H1 (cell line): ENCODE data around the gene URGCP. TPM values are rescaled to one million over a fixed set of nuclear protein-coding genes. Genes with fewer than 3 reads are reported as not detected.

Experiments used
- CTCF ChIA-PET: fragments of 300-600 bp; sonication (Branson Sonifier 250); formaldehyde crosslinking; loops from one replicate; lab custom pipeline; 2021; ENCODE audit not compliant: partially characterized antibody; lab: Charles Lee
- POLR2A ChIA-PET: fragments of 300-600 bp; sonication (Branson Sonifier 250); formaldehyde crosslinking; loops from one replicate; lab custom pipeline; 2021; ENCODE audit warnings: inconsistent platforms; ENCODE audit not compliant: partially characterized antibody; lab: Charles Lee
- DNase-seq, 2 experiments: peaks; one replicate each; pipeline versions ENCODE4 v3.0.0 to v3.0.0-alpha.2; 2010 to 2022; ENCODE audit warnings: low spot score in 2 of 2, low read depth in 1 of 2, mixed read lengths in 1 of 2
- FAIRE-seq: peaks from 2 replicates; lab custom pipeline; 2011; peaks lifted over from hg19 to GRCh38; lab: Jason Lieb, UNC
- H2AFZ ChIP-seq: 2 replicates; pipeline ENCODE4 v1.8.1; 2012; ENCODE audit warnings: low read length, inconsistent platforms
- H2AK5ac ChIP-seq: 2 replicates; pipeline ENCODE4 v1.6.1; 2013; ENCODE audit warnings: low read depth, low read length
- H2BK120ac ChIP-seq: replicated peaks from 2 replicates; pipeline ENCODE3; 2013; ENCODE audit warnings: low read depth, low read length, inconsistent platforms
- H2BK12ac ChIP-seq: 2 replicates; pipeline ENCODE4 v1.6.1; 2013; ENCODE audit warnings: low read depth, low read length
- H2BK15ac ChIP-seq: 2 replicates; pipeline ENCODE4 v1.6.1; 2013; ENCODE audit warnings: low read length
- H2BK20ac ChIP-seq: 2 replicates; pipeline ENCODE4 v1.6.1; 2013; ENCODE audit warnings: low read length
- H2BK5ac ChIP-seq: 2 replicates; pipeline ENCODE4 v1.6.1; 2013; ENCODE audit warnings: low read depth, low read length
- H3K14ac ChIP-seq: 2 replicates; pipeline ENCODE4 v1.6.1; 2013; ENCODE audit warnings: inconsistent platforms; ENCODE audit not compliant: insufficient read length
- H3K18ac ChIP-seq: 2 replicates; pipeline ENCODE4 v1.6.1; 2013; ENCODE audit warnings: low read length; ENCODE audit errors: extremely low read depth
- H3K23ac ChIP-seq: 2 replicates; pipeline ENCODE4 v1.6.1; 2013; ENCODE audit warnings: inconsistent platforms; ENCODE audit not compliant: insufficient read length
- H3K23me2 ChIP-seq: 2 replicates; pipeline ENCODE4 v1.6.1; 2013; ENCODE audit warnings: low read depth, low read length
- H3K27ac ChIP-seq: 2 replicates; pipeline ENCODE4 v1.6.1; 2011; ENCODE audit warnings: low read depth, low read length, inconsistent platforms
- H3K27me3 ChIP-seq, 4 experiments: replicated peaks in 1 of 4; 1 replicate in 1 of 4; 2 replicates in 3 of 4; pipeline versions ENCODE4 v1.6.1 to v1.8.1; 2011 to 2013; ENCODE audit warnings: low read length in 3 of 4, mild to moderate bottlenecking in 3 of 4, inconsistent platforms in 2 of 4, mixed read lengths in 2 of 4, moderate library complexity in 1 of 4; ENCODE audit not compliant: control insufficient read depth in 3 of 4, insufficient read depth in 3 of 4; ENCODE audit errors: extremely low read depth in 1 of 4
- H3K36me3 ChIP-seq, 4 experiments: 2 replicates each; pipeline versions ENCODE4 v1.6.1 to v1.8.1; 2011 to 2013; ENCODE audit warnings: mild to moderate bottlenecking in 4 of 4, low read length in 3 of 4, moderate library complexity in 2 of 4, control low read depth in 1 of 4, inconsistent platforms in 1 of 4; ENCODE audit not compliant: insufficient read depth in 4 of 4, control insufficient read depth in 2 of 4
- H3K4ac ChIP-seq: replicated peaks from 2 replicates; pipeline ENCODE3; 2013; ENCODE audit warnings: low read length, low read depth, mixed read lengths, inconsistent platforms; ENCODE audit not compliant: insufficient read length
- H3K4me1 ChIP-seq, 4 experiments: replicated peaks in 1 of 4; 1 replicate in 1 of 4; 2 replicates in 3 of 4; pipeline versions ENCODE4 v1.6.1 to v1.8.1; 2011 to 2013; ENCODE audit warnings: low read length in 3 of 4, inconsistent platforms in 2 of 4, mixed read lengths in 1 of 4; ENCODE audit not compliant: insufficient read depth in 4 of 4, control insufficient read depth in 3 of 4
- H3K4me2 ChIP-seq, 2 experiments: 2 replicates each; pipeline versions ENCODE4 v1.6.1 to v1.8.1; 2011 to 2013; ENCODE audit warnings: low read depth in 2 of 2, low read length in 2 of 2, control low read depth in 1 of 2, inconsistent platforms in 1 of 2, mild to moderate bottlenecking in 1 of 2; ENCODE audit not compliant: insufficient read depth in 1 of 2
- H3K4me3 ChIP-seq, 4 experiments: fragments of 200-600, 300-600 bp in 1 of 4; sonication (generic), shearing (Covaris generic), sonication (Bioruptor Twin) in 1 of 4; 2 replicates each; pipeline versions ENCODE4 v1.5.1 to v1.8.1; 2011 to 2016; ENCODE audit warnings: low read length in 4 of 4, low read depth in 3 of 4, control low read depth in 2 of 4, inconsistent platforms in 2 of 4, mild to moderate bottlenecking in 2 of 4, mixed read lengths in 1 of 4, moderate library complexity in 1 of 4; ENCODE audit not compliant: insufficient read depth in 2 of 4; ENCODE audit errors: extremely low read depth in 1 of 4
- H3K56ac ChIP-seq: replicated peaks from 2 replicates; pipeline ENCODE3; 2013; ENCODE audit warnings: low read depth, mild to moderate bottlenecking, mixed read lengths, low read length, inconsistent platforms; ENCODE audit not compliant: insufficient read length
- H3K79me1 ChIP-seq: 2 replicates; pipeline ENCODE4 v1.6.1; 2013; ENCODE audit warnings: low read depth, low read length, control low read depth
- H3K79me2 ChIP-seq, 2 experiments: 2 replicates each; pipeline versions ENCODE4 v1.6.1 to v1.8.1; 2012 to 2013; ENCODE audit warnings: low read length in 2 of 2, mild to moderate bottlenecking in 2 of 2, inconsistent platforms in 1 of 2; ENCODE audit not compliant: insufficient read depth in 2 of 2, control insufficient read depth in 1 of 2
- H3K9ac ChIP-seq, 4 experiments: replicated peaks in 1 of 4; 1 replicate in 1 of 4; 2 replicates in 3 of 4; pipeline versions ENCODE4 v1.6.1 to v1.8.1; 2011 to 2013; ENCODE audit warnings: low read depth in 3 of 4, low read length in 3 of 4, control low read depth in 2 of 4, mild to moderate bottlenecking in 2 of 4, moderate library complexity in 2 of 4, inconsistent platforms in 1 of 4; ENCODE audit errors: extremely low read depth in 1 of 4
- H3K9me3 ChIP-seq, 2 experiments: 2 replicates each; pipeline versions ENCODE4 v1.6.1 to v1.8.1; 2012 to 2013; ENCODE audit warnings: mild to moderate bottlenecking in 2 of 2, moderate library complexity in 2 of 2, control low read depth in 1 of 2, inconsistent platforms in 1 of 2, low read depth in 1 of 2, low read length in 1 of 2, mixed read lengths in 1 of 2; ENCODE audit not compliant: insufficient read depth in 2 of 2
- H4K20me1 ChIP-seq, 2 experiments: replicated peaks in 1 of 2; 2 replicates each; pipeline versions ENCODE3 to v1.8.1; 2011 to 2013; ENCODE audit warnings: inconsistent platforms in 2 of 2, low read length in 2 of 2, mild to moderate bottlenecking in 1 of 2; ENCODE audit not compliant: insufficient read depth in 2 of 2, control insufficient read depth in 1 of 2
- H4K5ac ChIP-seq: 2 replicates; pipeline ENCODE4 v1.6.1; 2013; ENCODE audit warnings: low read length, low read depth, mixed read lengths, inconsistent platforms; ENCODE audit not compliant: insufficient read length
- H4K8ac ChIP-seq: 2 replicates; pipeline ENCODE4 v1.8.0; 2013; ENCODE audit warnings: mild to moderate bottlenecking, moderate library complexity, low read length, inconsistent platforms; ENCODE audit not compliant: insufficient read depth; ENCODE audit errors: extremely low read depth
- H4K91ac ChIP-seq: replicated peaks from 2 replicates; pipeline ENCODE3; 2013; ENCODE audit warnings: low read length, mixed read lengths, inconsistent platforms; ENCODE audit not compliant: insufficient read length
- CBX8 ChIP-seq: fragments of 300-800, 300-1000 bp; sonication (generic); IDR thresholded peaks from 2 replicates; pipeline ENCODE4 v1.7.1; 2016; ENCODE audit warnings: low read depth, low read length, borderline replicate concordance
- CREB1 ChIP-seq: IDR thresholded peaks from 2 replicates; pipeline ENCODE4 v1.6.1; 2012; ENCODE audit warnings: inconsistent platforms
- CTBP2 ChIP-seq: IDR thresholded peaks from 2 replicates; pipeline ENCODE4 v1.7.0; 2011; ENCODE audit warnings: borderline replicate concordance, mild to moderate bottlenecking, moderate library complexity, mixed read lengths, low read length; ENCODE audit not compliant: insufficient read depth, insufficient read length
- CTCF ChIP-seq, 3 experiments: IDR thresholded peaks; 1 replicate in 2 of 3; 2 replicates in 1 of 3; pipeline versions ENCODE4 v1.5.1 to v1.6.1; 2011; ENCODE audit warnings: low read length in 3 of 3, mild to moderate bottlenecking in 3 of 3, inconsistent platforms in 2 of 3, low read depth in 1 of 3, moderate library complexity in 1 of 3; ENCODE audit not compliant: insufficient read depth in 1 of 3; ENCODE audit errors: control extremely low read depth in 1 of 3
- GABPA ChIP-seq: IDR thresholded peaks from 2 replicates; pipeline ENCODE4 v1.6.1; 2011; ENCODE audit warnings: mild to moderate bottlenecking, low read length, moderate library complexity, borderline replicate concordance; ENCODE audit not compliant: insufficient read depth
- JUN ChIP-seq: IDR thresholded peaks from 2 replicates; pipeline ENCODE4 v1.6.1; 2011; ENCODE audit warnings: low read depth, mild to moderate bottlenecking, improper control_type of control experiment, low read length
- KDM4A ChIP-seq: IDR thresholded peaks from one replicate; pipeline ENCODE4 v1.7.1; 2012; ENCODE audit warnings: low read depth, mild to moderate bottlenecking, moderate library complexity, low read length, inconsistent platforms; ENCODE audit not compliant: severe bottlenecking
- NRF1 ChIP-seq: IDR thresholded peaks from 2 replicates; pipeline ENCODE4 v1.6.1; 2011; ENCODE audit warnings: mild to moderate bottlenecking, low read depth, low read length, improper control_type of control experiment
- PHF8 ChIP-seq: fragments of 200-600 bp; sonication (generic); conservative IDR thresholded peaks from 2 replicates; pipeline ENCODE4 v1.7.1; 2012; ENCODE audit warnings: low read depth, mild to moderate bottlenecking, inconsistent platforms, low read length, moderate library complexity
- POLR2A ChIP-seq, 2 experiments: IDR thresholded peaks; 1 replicate in 1 of 2; 2 replicates in 1 of 2; pipeline ENCODE4 v1.6.1; 2011; ENCODE audit warnings: low read depth in 2 of 2, low read length in 2 of 2, mild to moderate bottlenecking in 2 of 2; ENCODE audit errors: control extremely low read depth in 1 of 2
- RBBP5 ChIP-seq: IDR thresholded peaks from 2 replicates; pipeline ENCODE4 v1.7.1; 2012; ENCODE audit warnings: low read depth, mild to moderate bottlenecking, inconsistent platforms, low read length, moderate library complexity, borderline replicate concordance
- WGBS, 2 experiments: shearing (Covaris generic) in 1 of 2; methylation state at CpG; one replicate each; pipeline versions ENCODE4 v1.1.6 to v1.1.7; 2013 to 2015; ENCODE audit warnings: low lambda C conversion rate in 2 of 2, mixed read lengths in 2 of 2, inconsistent platforms in 1 of 2, low coverage in 1 of 2, missing lambda C conversion rate in 1 of 2; ENCODE audit not compliant: insufficient replicate concordance in 2 of 2, insufficient coverage in 1 of 2, insufficient read length in 1 of 2; ENCODE audit errors: extremely low coverage in 1 of 2, missing lambda C conversion rate in 1 of 2; 5-methylcytosine and 5-hydroxymethylcytosine counted together
- polyA plus RNA-seq, 7 experiments: library from polyadenylated mRNA; depleted of rRNA in 3 of 7; stranded (reverse) in 5 of 7; unstranded in 2 of 7; fragments of >200 nt in 5 of 7; fragments of 200-250 nt in 2 of 7; gene quantifications; 1 replicate in 5 of 7; 2 replicates in 1 of 7; 4 replicates in 1 of 7; pipeline versions ENCODE4 v1.2.1 to v1.2.3, GENCODE V29; 2011 to 2013; ENCODE audit warnings: missing spikeins in 2 of 7, mixed read lengths in 2 of 7
- total RNA-seq: library from RNA; stranded (reverse); fragmentation: NEBNext Ultra II Directional; extraction: Animal tissue kit (Norgen Biotek cat#: 25700); gene quantifications from 2 replicates; pipeline ENCODE4 v1.2.1, GENCODE V29; 2021

URGCP gene
- total and polyA plus RNA-seq, 2 of the 8 experiments (the other 6 are each of a cell fraction or from before 2014, with no cell fraction given): 9.0 to 18.7 TPM

- H3K9ac ChIP-seq: no peak overlapping the region
- no peaks in the 10 kb centered on the region; the same call in 1 of the 2 replicates for H3K79me1 ChIP-seq
- peaks cover 0 to 18% (median 6%) of the 10 kb centered on the region in 4 experiments; a peak in 6 of 7 replicates for H3K27me3 ChIP-seq
- H3K4me1 ChIP-seq: peaks cover 0 to 4% (median 0%) of the 10 kb centered on the region in 4 experiments; a peak in 1 of 7 replicates
- DNase-seq: no peak
- H2AK5ac ChIP-seq: no peak overlapping the region
- no peak overlapping the region for H2BK120ac ChIP-seq
- no peak for FAIRE-seq
- no peak overlapping the region for H2BK12ac ChIP-seq
- ChIA-PET CTCF (interaction anchor here (0.7 kb wide), 1 partner anchor 329 kb away, joined by 3 read pairs; no protein-coding TSS in a partner anchor), POLR2A (interaction anchor here (0.8 kb wide), 1 partner anchor 48 kb away, joined by 3 read pairs; no protein-coding TSS in a partner anchor)
- H2BK20ac ChIP-seq: no peak overlapping the region
- H2BK5ac ChIP-seq: no peak overlapping the region
- no peak overlapping the region for H2BK15ac ChIP-seq
- H4K8ac ChIP-seq: no peak overlapping the region
- H3K18ac ChIP-seq: no peak overlapping the region
- H3K4ac ChIP-seq: no peak overlapping the region
- H3K14ac ChIP-seq: no peak overlapping the region
- H3K23ac ChIP-seq: no peak overlapping the region
- 100% methylated on average over 4 of the region's 4 CpGs; no CpG with 5 or more reads in 1 of the 2 experiments for WGBS, 2 experiments
- H3K23me2 ChIP-seq: peaks cover 4% of the 10 kb centered on the region; the same call in 1 of the 2 replicates
- H4K5ac ChIP-seq: no peak overlapping the region
- no peaks in the 10 kb centered on the region for H4K20me1 ChIP-seq
- H3K36me3 ChIP-seq: no peaks in the 10 kb centered on the region
- no peak overlapping the region for H2AFZ ChIP-seq
- H3K79me2 ChIP-seq: no peaks in the 10 kb centered on the region
- H3K4me3 ChIP-seq: no peak overlapping the region
- no peak overlapping the region for H3K4me2 ChIP-seq
- no peak overlapping the region for H3K27ac ChIP-seq
- no peaks in the 10 kb centered on the region for H3K9me3 ChIP-seq
- no peak overlapping the region for H3K56ac ChIP-seq
- H4K91ac ChIP-seq: no peak overlapping the region
- TF ChIP-seq KDM4A (no peak), JUN (no peak), CTCF (IDR thresholded peaks at IDR 0.05; ENCODE audit: control extremely low read depth in 1 of 3, insufficient read depth in 1 of 3, low read depth in 1 of 3, low read length in 3 of 3) (no peak), CBX8 (no peak), PHF8 (no peak), POLR2A (IDR thresholded peaks at IDR 0.05; ENCODE audit: control extremely low read depth in 1 of 2, low read depth in 2 of 2, low read length in 2 of 2) (no peak), CREB1 (no peak), GABPA (no peak), CTBP2 (no peak), NRF1 (no peak), RBBP5 (no peak)
These were observed 16.3 kb upstream of the URGCP start for GRCh38 chr7:43922726-43923125.
